IMR-90 (cell line): ENCODE results near the gene ESR2. TPM values are rescaled to one million over a fixed set of nuclear protein-coding genes. Genes with fewer than 3 reads are reported as not detected.

Source experiments
- ATAC-seq: fragments of 200-7000 bp; cut with Tn5 transposase; 2 replicates; pipeline ENCODE4 v1.9.1; 2020; ENCODE audit warnings: low read depth, mild to moderate bottlenecking, moderate library complexity
- BruUV-seq: library from RNA; stranded (reverse); fragments of 400-500 nt; replicated peaks from 2 replicates; lab custom pipeline; 2021; lab: Mats Ljungman, UMichigan
- CTCF ChIA-PET: fragments of 300-600 bp; formaldehyde crosslinking; extraction: SDS; loops from one replicate; lab custom pipeline; 2021; ENCODE audit warnings: antibody characterized with exemption; lab: Yijun Ruan, JAX
- POLR2A ChIA-PET: fragments of 300-600 bp; sonication (Branson Sonifier 250); formaldehyde crosslinking; loops from one replicate; lab custom pipeline; 2022; ENCODE audit warnings: antibody characterized with exemption; ENCODE audit not compliant: unreplicated experiment; lab: Charles Lee
- DNase-seq: peaks from one replicate; pipeline ENCODE4 v3.0.0; 2013
- H2AFZ ChIP-seq: replicated peaks from 2 replicates; pipeline ENCODE3; 2013; ENCODE audit warnings: low read length, mild to moderate bottlenecking; ENCODE audit not compliant: poor library complexity
- H2AK5ac ChIP-seq: 2 replicates; pipeline ENCODE4 v1.6.1; 2013; ENCODE audit warnings: low read depth, low read length, inconsistent platforms
- H2AK9ac ChIP-seq: replicated peaks from 2 replicates; pipeline ENCODE3; 2013; ENCODE audit warnings: mild to moderate bottlenecking, low read depth, low read length, moderate library complexity; ENCODE audit not compliant: poor library complexity
- H2BK120ac ChIP-seq: 2 replicates; pipeline ENCODE4 v1.6.1; 2013; ENCODE audit warnings: low read depth, low read length, inconsistent platforms
- H2BK15ac ChIP-seq: 3 replicates; pipeline ENCODE4 v1.6.1; 2013; ENCODE audit warnings: low read depth, low read length, inconsistent platforms
- H2BK20ac ChIP-seq: 2 replicates; pipeline ENCODE4 v1.6.1; 2013; ENCODE audit warnings: low read depth, mild to moderate bottlenecking, inconsistent platforms, low read length, moderate library complexity
- H2BK5ac ChIP-seq: 2 replicates; pipeline ENCODE4 v1.6.1; 2013; ENCODE audit warnings: mild to moderate bottlenecking, low read depth, low read length, inconsistent platforms; ENCODE audit not compliant: poor library complexity, severe bottlenecking
- H3K14ac ChIP-seq: replicated peaks from 2 replicates; pipeline ENCODE4 v1.6.1; 2013; ENCODE audit warnings: low read depth, low read length, inconsistent platforms
- H3K18ac ChIP-seq: 2 replicates; pipeline ENCODE4 v1.6.1; 2013; ENCODE audit warnings: low read depth, low read length, control low read depth
- H3K23ac ChIP-seq: 2 replicates; pipeline ENCODE4 v1.6.1; 2013; ENCODE audit warnings: low read depth, low read length, inconsistent platforms
- H3K27ac ChIP-seq: 2 replicates; pipeline ENCODE4 v1.5.1; 2013; ENCODE audit warnings: mild to moderate bottlenecking, control low read depth, low read length; ENCODE audit not compliant: insufficient read depth
- H3K27me3 ChIP-seq: 2 replicates; pipeline ENCODE4 v1.6.1; 2013; ENCODE audit warnings: low read length; ENCODE audit not compliant: control insufficient read depth, insufficient read depth
- H3K36me3 ChIP-seq: 2 replicates; pipeline ENCODE4 v1.6.1; 2013; ENCODE audit warnings: low read length, mixed read lengths; ENCODE audit not compliant: control insufficient read depth, insufficient read depth
- H3K4ac ChIP-seq: 2 replicates; pipeline ENCODE4 v1.6.1; 2013; ENCODE audit warnings: low read depth, low read length, inconsistent platforms
- H3K4me1 ChIP-seq: 2 replicates; pipeline ENCODE4 v1.6.1; 2013; ENCODE audit warnings: low read length, mixed read lengths; ENCODE audit not compliant: control insufficient read depth, insufficient read depth
- H3K4me2 ChIP-seq: 2 replicates; pipeline ENCODE4 v1.6.1; 2013; ENCODE audit warnings: low read depth, mild to moderate bottlenecking, control low read depth, low read length, moderate library complexity
- H3K4me3 ChIP-seq: 2 replicates; pipeline ENCODE4 v1.5.1; 2013; ENCODE audit warnings: low read depth, mild to moderate bottlenecking, control low read depth, low read length, moderate library complexity; ENCODE audit not compliant: insufficient read depth
- H3K56ac ChIP-seq: 2 replicates; pipeline ENCODE4 v1.6.1; 2013; ENCODE audit warnings: low read length, inconsistent platforms; ENCODE audit not compliant: insufficient read depth; ENCODE audit errors: extremely low read depth
- H3K79me1 ChIP-seq, 2 experiments: 2 replicates each; pipeline ENCODE4 v1.6.1; 2013; ENCODE audit warnings: low read length in 2 of 2, inconsistent platforms in 1 of 2, low read depth in 1 of 2
- H3K9ac ChIP-seq: 2 replicates; pipeline ENCODE4 v1.6.1; 2013; ENCODE audit warnings: low read depth, low read length, control low read depth
- H3K9me1 ChIP-seq: 2 replicates; pipeline ENCODE4 v1.6.1; 2013; ENCODE audit warnings: low read length, inconsistent platforms; ENCODE audit not compliant: insufficient read depth
- H3K9me3 ChIP-seq: 2 replicates; pipeline ENCODE4 v1.6.1; 2013; ENCODE audit warnings: low read length; ENCODE audit not compliant: control insufficient read depth, insufficient read depth
- H4K20me1 ChIP-seq: 2 replicates; pipeline ENCODE4 v1.6.1; 2013; ENCODE audit warnings: low read length, inconsistent platforms; ENCODE audit not compliant: insufficient read depth
- H4K5ac ChIP-seq: 2 replicates; pipeline ENCODE4 v1.6.1; 2013; ENCODE audit warnings: mild to moderate bottlenecking, low read depth, low read length, control low read depth
- H4K8ac ChIP-seq, 2 experiments: 2 replicates each; pipeline ENCODE4 v1.6.1; 2013; ENCODE audit warnings: low read depth in 2 of 2, low read length in 2 of 2, control low read depth in 1 of 2, inconsistent platforms in 1 of 2
- H4K91ac ChIP-seq: 2 replicates; pipeline ENCODE4 v1.6.1; 2013; ENCODE audit warnings: low read depth, low read length, inconsistent platforms; ENCODE audit not compliant: insufficient read depth
- BHLHE40 ChIP-seq: fragments of 150-350 bp; IDR thresholded peaks from 2 replicates; pipeline ENCODE4 v1.6.1; 2016; ENCODE audit warnings: mild to moderate bottlenecking, low read depth, low read length
- CEBPB ChIP-seq: IDR thresholded peaks from 2 replicates; pipeline ENCODE4 v1.6.1; 2012; ENCODE audit warnings: low read depth, low read length, improper control_type of control experiment
- CHD1 ChIP-seq: IDR thresholded peaks from 2 replicates; pipeline ENCODE4 v1.6.1; 2012; ENCODE audit warnings: low read depth, low read length, improper control_type of control experiment
- CTCF ChIP-seq: conservative IDR thresholded peaks from 2 replicates; pipeline ENCODE4 v1.5.1; 2012; ENCODE audit warnings: mild to moderate bottlenecking, low read depth, low read length, improper control_type of control experiment
- ELK1 ChIP-seq: fragments of 150-350 bp; IDR thresholded peaks from 2 replicates; pipeline ENCODE4 v1.6.1; 2016; ENCODE audit warnings: low read depth, mild to moderate bottlenecking, low read length, moderate library complexity, borderline replicate concordance
- FOS ChIP-seq: fragments of 150-350 bp; IDR thresholded peaks from 2 replicates; pipeline ENCODE4 v1.6.1; 2016; ENCODE audit warnings: low read depth, low read length
- MAFK ChIP-seq: IDR thresholded peaks from 2 replicates; pipeline ENCODE4 v1.6.1; 2012; ENCODE audit warnings: low read depth, low read length, improper control_type of control experiment
- MAZ ChIP-seq: IDR thresholded peaks from 2 replicates; pipeline ENCODE4 v1.6.1; 2012; ENCODE audit warnings: low read depth, mild to moderate bottlenecking, low read length, improper control_type of control experiment, moderate library complexity, borderline replicate concordance
- MXI1 ChIP-seq: IDR thresholded peaks from 2 replicates; pipeline ENCODE4 v1.6.1; 2012; ENCODE audit warnings: low read depth, mild to moderate bottlenecking, low read length, moderate library complexity, borderline replicate concordance
- NFE2L2 ChIP-seq: fragments of 150-350 bp; IDR thresholded peaks from 2 replicates; pipeline ENCODE4 v1.6.1; 2016; ENCODE audit warnings: low read depth, mild to moderate bottlenecking, low read length
- POLR2A ChIP-seq: IDR thresholded peaks from 2 replicates; pipeline ENCODE4 v1.6.1; 2012; ENCODE audit warnings: mild to moderate bottlenecking, low read depth, low read length
- RAD21 ChIP-seq: IDR thresholded peaks from 2 replicates; pipeline ENCODE4 v1.6.1; 2012; ENCODE audit warnings: low read length, improper control_type of control experiment
- RCOR1 ChIP-seq: IDR thresholded peaks from 2 replicates; pipeline ENCODE4 v1.6.1; 2012; ENCODE audit warnings: mild to moderate bottlenecking, low read length, improper control_type of control experiment; ENCODE audit not compliant: insufficient replicate concordance
- RFX5 ChIP-seq: IDR thresholded peaks from 2 replicates; pipeline ENCODE4 v1.8.0; 2012; ENCODE audit warnings: low read depth, mild to moderate bottlenecking, low read length, moderate library complexity
- SMC3 ChIP-seq: fragments of 150-350 bp; IDR thresholded peaks from 2 replicates; pipeline ENCODE4 v1.6.1; 2016; ENCODE audit warnings: low read depth, mild to moderate bottlenecking, antibody characterized with exemption, low read length, moderate library complexity
- USF2 ChIP-seq: fragments of 150-350 bp; IDR thresholded peaks from 2 replicates; pipeline ENCODE4 v1.6.1; 2017; ENCODE audit warnings: mild to moderate bottlenecking, antibody characterized with exemption, low read length, low read depth
- WGBS, 2 experiments: methylation state at CpG; one replicate each; pipeline versions ENCODE4 v1.1.5 to v1.1.7; 2013; ENCODE audit warnings: missing lambda C conversion rate in 2 of 2; ENCODE audit not compliant: insufficient read length in 1 of 2; ENCODE audit errors: extremely low coverage in 2 of 2; 5-methylcytosine and 5-hydroxymethylcytosine counted together
- dilution Hi-C: fragments of 300-500 bp; cut with HindIII; formaldehyde crosslinking; loops from one replicate; pipeline ENCODE4 v1.14.3; 2018; ENCODE audit warnings: low sequenced_read_pairs; ENCODE audit not compliant: unreplicated experiment
- in situ Hi-C: fragments of 300-500 bp; cut with MboI; formaldehyde crosslinking; loops from 3 replicates; pipeline ENCODE4 v1.14.3; 2019; ENCODE audit warnings: low sequenced_read_pairs, inconsistent platforms, mixed read lengths
- intact Hi-C: fragments of 100-400 bp; cut with micrococcal nuclease; formaldehyde crosslinking; loops from 2 replicates; pipeline ENCODE4 v1.10.0; 2022
- polyA plus RNA-seq, 3 experiments: library from polyadenylated mRNA; depleted of rRNA; stranded (reverse); fragments of >200 nt; gene quantifications; 2 replicates each; pipeline ENCODE4 v1.2.3, GENCODE V29; 2012; ENCODE audit warnings: low replicate concordance in 1 of 3
- total RNA-seq: library from RNA; depleted of rRNA; stranded (reverse); fragments of >200 nt; gene quantifications from 2 replicates; pipeline ENCODE4 v1.2.3, GENCODE V29; 2012

ESR2 gene
- total and polyA plus RNA-seq, 2 of the 4 experiments (the other 2 are of a cell fraction): under 0.01 to 0.03 TPM

GRCh38 chr14:64215978-64216377 is 78.2 kb downstream of the ESR2 start:
- Histone ChIP-seq H2BK20ac (no peak overlapping the region), H3K4me2 (no peak overlapping the region), H3K9me3 (no peaks in the 10 kb centered on the region), H3K4ac (no peak overlapping the region), H2AFZ (peak overlapping the region; percentile 29), H2BK5ac (no peak overlapping the region), H4K20me1 (no peaks in the 10 kb centered on the region), H3K18ac (no peak overlapping the region), H3K4me3 (no peak overlapping the region), H3K56ac (no peak overlapping the region), H3K79me1 (no peaks in the 10 kb centered on the region), H2BK15ac (no peak overlapping the region), H2AK9ac (peak overlapping the region; percentile 57), H3K27ac (no peak overlapping the region), H3K23ac (no peak overlapping the region), H3K9ac (no peak overlapping the region), H4K8ac (no peak overlapping the region), H3K36me3 (peaks cover 13% of the 10 kb centered on the region; the same call in 1 of the 2 replicates), H3K27me3 (no peaks in the 10 kb centered on the region), H3K4me1 (0 out of 2 replicates have a peak, but pooled peaks cover 1% of the 10 kb centered on the region), H2BK120ac (no peak overlapping the region), H3K9me1 (peaks cover 8% of the 10 kb centered on the region; the same call in 1 of the 2 replicates), H4K91ac (no peak overlapping the region), H3K14ac (0 out of 2 replicates have a peak overlapping the region, but pooled peaks have one; percentile 40), H2AK5ac (no peak overlapping the region), H4K5ac (no peak overlapping the region)
- peak; percentile 10 for DNase-seq
- ATAC-seq: no peak
- CTCF ChIA-PET: no interaction called here
- no TSS peak for BruUV-seq
- 86% methylated on average over 8 of the region's 13 CpGs; no CpG with 5 or more reads in 1 of the 2 experiments for WGBS, 2 experiments
- in situ Hi-C loops (no loop called here), intact Hi-C loops (no loop called here), dilution Hi-C loops (no loop called here)
- TF ChIP-seq CTCF (no peak), RCOR1 (no peak), CHD1 (no peak), CEBPB (no peak), BHLHE40 (no peak), NFE2L2 (no peak), MAFK (no peak), RFX5 (no peak), MXI1 (no peak), POLR2A (no peak), MAZ (no peak), SMC3 (no peak), RAD21 (no peak), ELK1 (no peak), USF2 (no peak), FOS (no peak)
- POLR2A ChIA-PET: no interaction called here
